ENCODE results near the gene SLC36A4. TPM values are rescaled to one million over a fixed set of nuclear protein-coding genes. Genes with fewer than 3 reads are reported as not detected.

Gene SLC36A4
- total and polyA plus RNA-seq, 2 of the 4 experiments (the other 2 are of a cell fraction): 9.2 to 13.1 TPM

DNA sequence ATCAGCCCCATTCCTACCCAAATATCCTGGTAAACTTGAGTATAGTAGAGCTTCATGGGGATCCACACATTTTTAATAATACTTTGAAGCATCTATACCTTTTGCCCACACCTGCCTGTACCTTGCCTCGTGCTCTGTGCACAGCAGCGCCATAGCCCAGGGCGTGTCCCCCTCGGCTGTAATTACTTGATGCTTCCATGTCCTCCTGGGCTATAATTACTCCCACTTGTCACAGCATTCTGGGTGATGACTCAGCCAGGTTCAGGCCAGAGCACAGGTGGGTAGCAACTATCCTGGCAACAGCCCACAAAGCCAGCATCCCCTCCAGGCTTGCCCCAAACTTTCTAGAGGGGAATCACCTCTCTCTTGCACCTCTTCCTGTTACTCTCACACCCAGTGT lies 23.7 kb upstream of the SLC36A4 start:
- Histone ChIP-seq H4K91ac (ENCODE audit: insufficient read depth, low read depth, low read length) (no peak overlapping the region), H3K18ac (ENCODE audit: low read depth, low read length) (no peak overlapping the region), H4K8ac (ENCODE audit: low read depth in 2 of 2, low read length in 2 of 2) (no peak overlapping the region), H4K5ac (ENCODE audit: low read depth, low read length) (no peak overlapping the region), H2AK9ac (replicated peaks; ENCODE audit: low read depth, low read length, poor library complexity) (no peak overlapping the region), H3K9me1 (ENCODE audit: insufficient read depth, low read length) (no peaks in the 10 kb centered on the region), H3K27me3 (ENCODE audit: control insufficient read depth, insufficient read depth, low read length) (peaks cover 9% of the 10 kb centered on the region), H2BK5ac (ENCODE audit: low read depth, low read length, poor library complexity, severe bottlenecking) (no peak overlapping the region), H3K14ac (replicated peaks; ENCODE audit: low read depth, low read length) (no peak overlapping the region), H3K79me1 (ENCODE audit: low read depth in 1 of 2, low read length in 2 of 2) (no peaks in the 10 kb centered on the region), H3K4me2 (ENCODE audit: low read depth, low read length) (no peak overlapping the region), H3K4ac (ENCODE audit: low read depth, low read length) (no peak overlapping the region), H3K9me3 (ENCODE audit: control insufficient read depth, insufficient read depth, low read length) (no peaks in the 10 kb centered on the region), H4K20me1 (ENCODE audit: insufficient read depth, low read length) (no peaks in the 10 kb centered on the region), H3K23ac (ENCODE audit: low read depth, low read length) (no peak overlapping the region; the same call in 1 of the 2 replicates), H2BK120ac (ENCODE audit: low read depth, low read length) (no peak overlapping the region), H2BK15ac (ENCODE audit: low read depth, low read length) (no peak overlapping the region), H3K4me1 (ENCODE audit: control insufficient read depth, insufficient read depth, low read length) (no peaks in the 10 kb centered on the region), H2AK5ac (ENCODE audit: low read depth, low read length) (no peak overlapping the region), H3K27ac (ENCODE audit: insufficient read depth, low read length) (no peak overlapping the region), H2AFZ (replicated peaks; ENCODE audit: low read length, poor library complexity) (no peak overlapping the region), H3K4me3 (ENCODE audit: insufficient read depth, low read depth, low read length) (no peak overlapping the region), H3K9ac (ENCODE audit: low read depth, low read length) (no peak overlapping the region), H3K36me3 (ENCODE audit: control insufficient read depth, insufficient read depth, low read length) (no peaks in the 10 kb centered on the region), H2BK20ac (ENCODE audit: low read depth, low read length) (no peak overlapping the region), H3K56ac (ENCODE audit: extremely low read depth, insufficient read depth, low read length) (no peak overlapping the region)
- dilution Hi-C loops (cut with HindIII; ENCODE audit: low sequenced_read_pairs, unreplicated experiment): no loop called here
- no peak for ATAC-seq (ENCODE audit: low read depth)
- in situ Hi-C loops (cut with MboI; ENCODE audit: low sequenced_read_pairs): no loop called here
- intact Hi-C loops (cut with micrococcal nuclease): loop anchor here (10.0 kb wide), 1 partner anchor 487 kb away; no protein-coding TSS in a partner anchor
- no TSS peak for BruUV-seq (replicated peaks)
- 89% methylated on average over 4 of the region's 4 CpGs; no CpG with 5 or more reads in 1 of the 2 experiments for WGBS, 2 experiments (ENCODE audit: extremely low coverage in 2 of 2, insufficient read length in 1 of 2)
- DNase-seq: no peak
- TF ChIP-seq BHLHE40 (IDR thresholded peaks at IDR 0.05; ENCODE audit: low read depth, low read length): no peak
- TF ChIP-seq, protein P1, sequence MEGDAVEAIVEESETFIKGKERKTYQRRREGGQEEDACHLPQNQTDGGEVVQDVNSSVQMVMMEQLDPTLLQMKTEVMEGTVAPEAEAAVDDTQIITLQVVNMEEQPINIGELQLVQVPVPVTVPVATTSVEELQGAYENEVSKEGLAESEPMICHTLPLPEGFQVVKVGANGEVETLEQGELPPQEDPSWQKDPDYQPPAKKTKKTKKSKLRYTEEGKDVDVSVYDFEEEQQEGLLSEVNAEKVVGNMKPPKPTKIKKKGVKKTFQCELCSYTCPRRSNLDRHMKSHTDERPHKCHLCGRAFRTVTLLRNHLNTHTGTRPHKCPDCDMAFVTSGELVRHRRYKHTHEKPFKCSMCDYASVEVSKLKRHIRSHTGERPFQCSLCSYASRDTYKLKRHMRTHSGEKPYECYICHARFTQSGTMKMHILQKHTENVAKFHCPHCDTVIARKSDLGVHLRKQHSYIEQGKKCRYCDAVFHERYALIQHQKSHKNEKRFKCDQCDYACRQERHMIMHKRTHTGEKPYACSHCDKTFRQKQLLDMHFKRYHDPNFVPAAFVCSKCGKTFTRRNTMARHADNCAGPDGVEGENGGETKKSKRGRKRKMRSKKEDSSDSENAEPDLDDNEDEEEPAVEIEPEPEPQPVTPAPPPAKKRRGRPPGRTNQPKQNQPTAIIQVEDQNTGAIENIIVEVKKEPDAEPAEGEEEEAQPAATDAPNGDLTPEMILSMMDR (conservative IDR thresholded peaks at IDR 0.05; ENCODE audit: low read depth, low read length): no peak
- TF ChIP-seq FOS (IDR thresholded peaks at IDR 0.05; ENCODE audit: low read depth, low read length): no peak
- no peak for TF ChIP-seq POLR2A (IDR thresholded peaks at IDR 0.05; ENCODE audit: low read depth, low read length)
- no peak for TF ChIP-seq NFE2L2 (IDR thresholded peaks at IDR 0.05; ENCODE audit: low read depth, low read length)
- no peak for TF ChIP-seq RAD21 (IDR thresholded peaks at IDR 0.05; ENCODE audit: low read length)
- no peak for TF ChIP-seq CEBPB (IDR thresholded peaks at IDR 0.05; ENCODE audit: low read depth, low read length)
- no peak for TF ChIP-seq MXI1 (IDR thresholded peaks at IDR 0.05; ENCODE audit: borderline replicate concordance, low read depth, low read length)
- TF ChIP-seq MAZ (IDR thresholded peaks at IDR 0.05; ENCODE audit: borderline replicate concordance, low read depth, low read length): no peak
- no peak for TF ChIP-seq MAFK (IDR thresholded peaks at IDR 0.05; ENCODE audit: low read depth, low read length)
- TF ChIP-seq, protein P2, sequence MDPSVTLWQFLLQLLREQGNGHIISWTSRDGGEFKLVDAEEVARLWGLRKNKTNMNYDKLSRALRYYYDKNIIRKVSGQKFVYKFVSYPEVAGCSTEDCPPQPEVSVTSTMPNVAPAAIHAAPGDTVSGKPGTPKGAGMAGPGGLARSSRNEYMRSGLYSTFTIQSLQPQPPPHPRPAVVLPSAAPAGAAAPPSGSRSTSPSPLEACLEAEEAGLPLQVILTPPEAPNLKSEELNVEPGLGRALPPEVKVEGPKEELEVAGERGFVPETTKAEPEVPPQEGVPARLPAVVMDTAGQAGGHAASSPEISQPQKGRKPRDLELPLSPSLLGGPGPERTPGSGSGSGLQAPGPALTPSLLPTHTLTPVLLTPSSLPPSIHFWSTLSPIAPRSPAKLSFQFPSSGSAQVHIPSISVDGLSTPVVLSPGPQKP (IDR thresholded peaks at IDR 0.05; ENCODE audit: borderline replicate concordance, low read depth, low read length): no peak
- TF ChIP-seq SMC3 (IDR thresholded peaks at IDR 0.05; ENCODE audit: low read depth, low read length): no peak
- TF ChIP-seq RFX5 (IDR thresholded peaks at IDR 0.05; ENCODE audit: low read depth, low read length): no peak
- no peak for TF ChIP-seq CHD1 (IDR thresholded peaks at IDR 0.05; ENCODE audit: low read depth, low read length)
- no peak for TF ChIP-seq RCOR1 (IDR thresholded peaks at IDR 0.05; ENCODE audit: insufficient replicate concordance, low read length)
- TF ChIP-seq, protein P3, sequence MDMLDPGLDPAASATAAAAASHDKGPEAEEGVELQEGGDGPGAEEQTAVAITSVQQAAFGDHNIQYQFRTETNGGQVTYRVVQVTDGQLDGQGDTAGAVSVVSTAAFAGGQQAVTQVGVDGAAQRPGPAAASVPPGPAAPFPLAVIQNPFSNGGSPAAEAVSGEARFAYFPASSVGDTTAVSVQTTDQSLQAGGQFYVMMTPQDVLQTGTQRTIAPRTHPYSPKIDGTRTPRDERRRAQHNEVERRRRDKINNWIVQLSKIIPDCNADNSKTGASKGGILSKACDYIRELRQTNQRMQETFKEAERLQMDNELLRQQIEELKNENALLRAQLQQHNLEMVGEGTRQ (IDR thresholded peaks at IDR 0.05; ENCODE audit: low read depth, low read length): no peak
- POLR2A ChIA-PET (ENCODE audit: unreplicated experiment): no interaction called here
- CTCF ChIA-PET: interaction anchor here (1.0 kb wide), 1 partner anchor 15 kb away, joined by 3 read pairs; no protein-coding TSS in a partner anchor

All from IMR-90 (cell line).